Sigmoid colon (tissue), 7 donors: ENCODE measurements around the gene CCNDBP1. TPM values are rescaled to one million over a fixed set of nuclear protein-coding genes. Genes with fewer than 3 reads are reported as not detected.

Source experiments
- DNase-seq: peaks from one replicate; pipeline ENCODE4 v3.0.0-alpha.2; 2019
- H3K27ac ChIP-seq, 4 donors: fragments of 200-600 bp; sonication (generic); one replicate each; pipeline ENCODE4 v1.5.1; 2016 to 2019; ENCODE audit warnings: mild to moderate bottlenecking in 1 of 4
- H3K27me3 ChIP-seq, 3 donors: fragments of 200-600 bp; sonication (generic); one replicate each; pipeline ENCODE4 v1.5.1; 2019; ENCODE audit warnings: mild to moderate bottlenecking in 1 of 3
- H3K36me3 ChIP-seq, 4 donors: fragments of 200-600 bp; sonication (generic); one replicate each; pipeline ENCODE4 v1.5.1; 2016 to 2019
- H3K4me1 ChIP-seq, 4 donors: fragments of 200-600 bp; sonication (generic); one replicate each; pipeline ENCODE4 v1.5.1; 2017 to 2019
- H3K4me3 ChIP-seq, 4 donors: fragments of 200-600 bp; sonication (generic); one replicate each; pipeline ENCODE4 v1.5.1; 2017 to 2019; ENCODE audit warnings: mild to moderate bottlenecking in 2 of 4, moderate library complexity in 1 of 4
- H3K9me3 ChIP-seq, 4 donors: fragments of 200-600 bp in 3 of 4; sonication (generic) in 3 of 4; one replicate each; pipeline versions ENCODE4 v1.5.1 to v1.6.1; 2013 to 2019
- CTCF ChIP-seq, 4 experiments: fragments of 450-650 bp in 3 of 4; fragments of 200-600 bp in 1 of 4; IDR thresholded peaks; one replicate each; pipeline ENCODE4 v1.5.1; 2016 to 2019; ENCODE audit warnings: antibody characterized with exemption in 4 of 4, mild to moderate bottlenecking in 3 of 4, moderate library complexity in 2 of 4
- EP300 ChIP-seq, 4 donors: sonication (generic); formaldehyde crosslinking; IDR thresholded peaks; one replicate each; pipeline ENCODE4 v1.6.1; 2017; ENCODE audit warnings: antibody characterized with exemption in 4 of 4
- POLR2A ChIP-seq, 2 donors: fragments of 450-650 bp; IDR thresholded peaks; one replicate each; pipeline ENCODE4 v1.6.1; 2016; ENCODE audit warnings: antibody characterized with exemption in 2 of 2, mild to moderate bottlenecking in 2 of 2, moderate library complexity in 2 of 2
- POLR2AphosphoS5 ChIP-seq, 4 donors: sonication (generic); formaldehyde crosslinking; IDR thresholded peaks; one replicate each; pipeline ENCODE4 v1.6.1; 2017; ENCODE audit warnings: antibody characterized with exemption in 4 of 4
- WGBS, 2 donors: extraction: QIAGEN DNeasy Blood & Tissue Kit; methylation state at CpG; one replicate each; pipeline ENCODE4 v1.1.7; 2013; 5-methylcytosine and 5-hydroxymethylcytosine counted together
- intact Hi-C: fragments of 100-400 bp; cut with DNase I; formaldehyde crosslinking; loops from one replicate; pipeline ENCODE4 v1.15.1; 2023
- polyA plus RNA-seq, 3 donors: library from polyadenylated mRNA; stranded (reverse); fragments of 200-250 nt; gene quantifications; one replicate each; pipeline ENCODE4 v1.2.3, GENCODE V29; 2013
- total RNA-seq, 4 donors: library from RNA; depleted of rRNA; stranded (reverse); fragments of >200 nt; gene quantifications; one replicate each; pipeline ENCODE4 v1.1.0, GENCODE V29; 2016
- donor health status: healthy with polysubstance abuse.
- donor health status: Bipolar disorder and iron deficiency.
- donor health status: healthy.

CCNDBP1 gene
- total and polyA plus RNA-seq, 7 donors, result 39.1 to 109 (median 53.9) TPM

GRCh38 chr15:43214592-43215295 lies 29.5 kb downstream of the CCNDBP1 start:
- DNase-seq, result no peak
- H3K4me1 ChIP-seq, result no peaks in the 10 kb centered on the region
- H3K27me3 ChIP-seq, result peaks cover 0 to 17% (median 0%) of the 10 kb centered on the region in 3 donors
- no peaks in the 10 kb centered on the region for H3K36me3 ChIP-seq
- TF ChIP-seq EP300 (IDR thresholded peaks at IDR 0.05), result no peak
- TF ChIP-seq CTCF (IDR thresholded peaks at IDR 0.05), result no peak
- no peak for TF ChIP-seq POLR2A (IDR thresholded peaks at IDR 0.05)
- no peak for TF ChIP-seq POLR2AphosphoS5 (IDR thresholded peaks at IDR 0.05)
- H3K9me3 ChIP-seq, result no peaks in the 10 kb centered on the region
- intact Hi-C loops, result no loop called here
- H3K4me3 ChIP-seq, result no peak overlapping the region
- WGBS, 2 donors, result 88 to 91% methylated on average over 6 of the region's 6 CpGs
- no peak overlapping the region for H3K27ac ChIP-seq

- WGBS, 2 donors, result 70 to 85% methylated on average over 7 of the region's 7 CpGs
- no peaks in the 10 kb centered on the region for H3K4me1 ChIP-seq
- H3K27me3 ChIP-seq, result peaks cover 0 to 11% (median 0%) of the 10 kb centered on the region in 3 donors
- no peak overlapping the region for H3K27ac ChIP-seq
- DNase-seq, result no peak
- H3K9me3 ChIP-seq, result no peaks in the 10 kb centered on the region
- no peaks in the 10 kb centered on the region for H3K36me3 ChIP-seq
- intact Hi-C loops, result no loop called here
- TF ChIP-seq CTCF (IDR thresholded peaks at IDR 0.05), result no peak
- no peak for TF ChIP-seq POLR2A (IDR thresholded peaks at IDR 0.05)
- no peak for TF ChIP-seq POLR2AphosphoS5 (IDR thresholded peaks at IDR 0.05)
- no peak for TF ChIP-seq EP300 (IDR thresholded peaks at IDR 0.05)
- no peak overlapping the region for H3K4me3 ChIP-seq
Observed at GRCh38 chr15:43215961-43216360, 30.8 kb downstream of the CCNDBP1 start.

GRCh38 chr15:43218908-43219706 lies 33.9 kb downstream of the CCNDBP1 start:
- intact Hi-C loops, result no loop called here
- no peaks in the 10 kb centered on the region for H3K36me3 ChIP-seq
- TF ChIP-seq POLR2A (IDR thresholded peaks at IDR 0.05) (no peak), CTCF (IDR thresholded peaks at IDR 0.05) (no peak), POLR2AphosphoS5 (IDR thresholded peaks at IDR 0.05) (no peak), EP300 (IDR thresholded peaks at IDR 0.05) (no peak)
- DNase-seq, result no peak
- peaks cover 0 to 11% (median 0%) of the 10 kb centered on the region in 3 donors for H3K27me3 ChIP-seq
- H3K9me3 ChIP-seq, result no peaks in the 10 kb centered on the region
- H3K27ac ChIP-seq, result no peak overlapping the region
- no peaks in the 10 kb centered on the region for H3K4me1 ChIP-seq
- H3K4me3 ChIP-seq, result no peak overlapping the region
- 55 to 70% methylated on average over 13 of the region's 13 CpGs for WGBS, 2 donors

- TF ChIP-seq EP300 (IDR thresholded peaks at IDR 0.05) (no peak), POLR2AphosphoS5 (IDR thresholded peaks at IDR 0.05) (no peak), CTCF (IDR thresholded peaks at IDR 0.05) (no peak), POLR2A (IDR thresholded peaks at IDR 0.05) (no peak)
- intact Hi-C loops, result loop anchor here (10.0 kb wide), 1 partner anchor 65 kb away; no protein-coding TSS in a partner anchor
- H3K9me3 ChIP-seq, result no peaks in the 10 kb centered on the region
- 86 to 88% methylated on average over 16 of the region's 16 CpGs for WGBS, 2 donors
- H3K27me3 ChIP-seq, result peaks cover 0 to 12% (median 0%) of the 10 kb centered on the region in 3 donors
- no peaks in the 10 kb centered on the region for H3K36me3 ChIP-seq
- no peak for DNase-seq
- no peak overlapping the region for H3K4me3 ChIP-seq
- H3K27ac ChIP-seq, result no peak overlapping the region
- no peaks in the 10 kb centered on the region for H3K4me1 ChIP-seq
Observed at GRCh38 chr15:43219929-43220928, 35.0 kb downstream of the CCNDBP1 start.
